ENCODE data around the gene ZNRD2.

DNA sequence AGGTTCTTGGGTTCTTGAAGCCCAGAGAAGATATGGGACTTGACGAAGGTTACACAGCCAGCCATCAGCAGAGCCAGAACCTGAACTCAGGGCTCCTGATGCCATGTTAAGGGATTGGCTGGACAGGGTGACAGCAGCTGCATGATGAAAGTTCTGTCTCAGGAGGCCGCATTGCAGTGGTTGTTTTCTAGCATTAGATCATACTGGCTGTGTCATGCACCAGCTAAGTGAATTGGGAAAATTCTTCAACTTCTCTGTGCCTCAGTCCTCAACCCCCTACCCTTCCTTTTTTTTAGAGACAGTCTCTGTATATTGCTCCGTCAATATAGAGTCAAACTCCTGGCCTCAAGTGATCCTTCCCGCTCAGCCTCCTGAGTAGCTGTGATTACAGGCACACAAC, 6.7 kb upstream of the ZNRD2 start:
- no peak for TF ChIP-seq EP300 (IDR thresholded peaks at IDR 0.05)
- TF ChIP-seq, protein P1, sequence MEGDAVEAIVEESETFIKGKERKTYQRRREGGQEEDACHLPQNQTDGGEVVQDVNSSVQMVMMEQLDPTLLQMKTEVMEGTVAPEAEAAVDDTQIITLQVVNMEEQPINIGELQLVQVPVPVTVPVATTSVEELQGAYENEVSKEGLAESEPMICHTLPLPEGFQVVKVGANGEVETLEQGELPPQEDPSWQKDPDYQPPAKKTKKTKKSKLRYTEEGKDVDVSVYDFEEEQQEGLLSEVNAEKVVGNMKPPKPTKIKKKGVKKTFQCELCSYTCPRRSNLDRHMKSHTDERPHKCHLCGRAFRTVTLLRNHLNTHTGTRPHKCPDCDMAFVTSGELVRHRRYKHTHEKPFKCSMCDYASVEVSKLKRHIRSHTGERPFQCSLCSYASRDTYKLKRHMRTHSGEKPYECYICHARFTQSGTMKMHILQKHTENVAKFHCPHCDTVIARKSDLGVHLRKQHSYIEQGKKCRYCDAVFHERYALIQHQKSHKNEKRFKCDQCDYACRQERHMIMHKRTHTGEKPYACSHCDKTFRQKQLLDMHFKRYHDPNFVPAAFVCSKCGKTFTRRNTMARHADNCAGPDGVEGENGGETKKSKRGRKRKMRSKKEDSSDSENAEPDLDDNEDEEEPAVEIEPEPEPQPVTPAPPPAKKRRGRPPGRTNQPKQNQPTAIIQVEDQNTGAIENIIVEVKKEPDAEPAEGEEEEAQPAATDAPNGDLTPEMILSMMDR (IDR thresholded peaks at IDR 0.05) = no peak
- no peak for TF ChIP-seq POLR2A (IDR thresholded peaks at IDR 0.05; ENCODE audit: low read depth)

Measured in esophagus muscularis mucosa (tissue), 4 donors.